ENCODE data around the gene HOXA6.

HOXA6 gene

DNA sequence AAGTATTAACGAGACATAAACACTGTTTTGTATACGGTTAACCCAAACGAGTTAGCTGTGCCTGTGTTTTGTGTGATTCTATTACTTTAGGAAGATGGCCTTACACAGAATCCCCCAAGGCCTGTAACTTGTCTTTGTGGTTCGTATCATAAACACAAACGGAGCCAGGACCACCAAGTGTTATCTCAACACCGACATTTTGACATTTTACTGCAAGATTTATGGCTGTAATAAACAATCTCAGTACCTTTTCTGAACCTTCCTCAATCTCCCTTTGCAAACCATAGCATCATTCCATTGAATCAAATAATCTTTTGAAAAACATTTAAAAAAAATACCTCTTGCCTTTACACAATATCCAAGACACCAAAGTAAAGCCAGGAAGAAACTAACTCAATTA, 14.6 kb downstream of the HOXA6 start:
- H3K4me3 ChIP-seq (ENCODE audit: low read length), result no peak overlapping the region
- no peak for DNase-seq (ENCODE audit: low read depth)
- TF ChIP-seq, protein P1, sequence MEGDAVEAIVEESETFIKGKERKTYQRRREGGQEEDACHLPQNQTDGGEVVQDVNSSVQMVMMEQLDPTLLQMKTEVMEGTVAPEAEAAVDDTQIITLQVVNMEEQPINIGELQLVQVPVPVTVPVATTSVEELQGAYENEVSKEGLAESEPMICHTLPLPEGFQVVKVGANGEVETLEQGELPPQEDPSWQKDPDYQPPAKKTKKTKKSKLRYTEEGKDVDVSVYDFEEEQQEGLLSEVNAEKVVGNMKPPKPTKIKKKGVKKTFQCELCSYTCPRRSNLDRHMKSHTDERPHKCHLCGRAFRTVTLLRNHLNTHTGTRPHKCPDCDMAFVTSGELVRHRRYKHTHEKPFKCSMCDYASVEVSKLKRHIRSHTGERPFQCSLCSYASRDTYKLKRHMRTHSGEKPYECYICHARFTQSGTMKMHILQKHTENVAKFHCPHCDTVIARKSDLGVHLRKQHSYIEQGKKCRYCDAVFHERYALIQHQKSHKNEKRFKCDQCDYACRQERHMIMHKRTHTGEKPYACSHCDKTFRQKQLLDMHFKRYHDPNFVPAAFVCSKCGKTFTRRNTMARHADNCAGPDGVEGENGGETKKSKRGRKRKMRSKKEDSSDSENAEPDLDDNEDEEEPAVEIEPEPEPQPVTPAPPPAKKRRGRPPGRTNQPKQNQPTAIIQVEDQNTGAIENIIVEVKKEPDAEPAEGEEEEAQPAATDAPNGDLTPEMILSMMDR (conservative IDR thresholded peaks at IDR 0.05; ENCODE audit: low read length), result no peak

DNA sequence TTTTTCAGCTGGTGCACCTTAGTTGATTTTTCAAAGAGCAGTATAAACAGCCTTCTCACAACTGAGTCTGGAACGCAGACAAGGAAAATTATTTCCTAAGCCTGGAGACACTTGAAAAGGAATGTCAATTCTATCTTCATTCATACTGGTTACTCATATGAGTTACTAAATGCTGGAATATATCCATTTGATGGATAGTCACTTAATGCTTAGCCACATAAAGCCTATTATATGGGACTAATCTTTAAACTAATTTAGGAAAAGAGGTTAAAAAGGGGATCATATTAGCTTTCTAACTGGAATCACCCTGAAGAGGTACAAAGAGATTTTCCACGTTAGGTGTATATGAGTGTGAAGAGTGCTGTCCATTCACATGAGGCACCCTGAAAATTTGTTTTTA, 15.4 kb downstream of the HOXA6 start:
- no peak overlapping the region for H3K4me3 ChIP-seq (ENCODE audit: low read length)
- DNase-seq (ENCODE audit: low read depth), result no peak
- TF ChIP-seq, protein P1 (conservative IDR thresholded peaks at IDR 0.05; ENCODE audit: low read length), result no peak

DNA sequence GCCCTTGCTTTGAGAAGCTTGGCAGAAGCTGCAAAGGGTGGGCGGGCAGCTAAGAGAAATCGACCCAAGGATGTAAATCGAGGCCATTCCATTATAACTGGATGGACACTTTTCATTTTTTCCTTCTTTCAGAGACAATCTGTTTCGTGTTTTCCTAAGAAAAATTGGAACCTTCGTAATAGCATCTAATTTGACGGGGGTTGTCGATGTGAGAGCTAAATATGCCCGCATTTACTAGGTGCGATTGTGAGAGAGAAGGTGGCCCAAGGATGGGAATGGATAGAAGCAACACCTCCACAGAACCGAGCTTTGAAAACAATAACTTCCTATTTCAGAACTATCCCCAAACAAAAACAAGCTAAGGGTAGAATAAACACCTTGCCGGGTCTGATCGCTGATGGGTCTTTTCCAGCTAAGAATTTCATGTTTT, 16.2 kb downstream of the HOXA6 start:
- peak overlapping the region; percentile 79 for H3K4me3 ChIP-seq (ENCODE audit: low read length)
- TF ChIP-seq, protein P1 (conservative IDR thresholded peaks at IDR 0.05; ENCODE audit: low read length), result no peak
- DNase-seq (ENCODE audit: low read depth), result no peak

DNA sequence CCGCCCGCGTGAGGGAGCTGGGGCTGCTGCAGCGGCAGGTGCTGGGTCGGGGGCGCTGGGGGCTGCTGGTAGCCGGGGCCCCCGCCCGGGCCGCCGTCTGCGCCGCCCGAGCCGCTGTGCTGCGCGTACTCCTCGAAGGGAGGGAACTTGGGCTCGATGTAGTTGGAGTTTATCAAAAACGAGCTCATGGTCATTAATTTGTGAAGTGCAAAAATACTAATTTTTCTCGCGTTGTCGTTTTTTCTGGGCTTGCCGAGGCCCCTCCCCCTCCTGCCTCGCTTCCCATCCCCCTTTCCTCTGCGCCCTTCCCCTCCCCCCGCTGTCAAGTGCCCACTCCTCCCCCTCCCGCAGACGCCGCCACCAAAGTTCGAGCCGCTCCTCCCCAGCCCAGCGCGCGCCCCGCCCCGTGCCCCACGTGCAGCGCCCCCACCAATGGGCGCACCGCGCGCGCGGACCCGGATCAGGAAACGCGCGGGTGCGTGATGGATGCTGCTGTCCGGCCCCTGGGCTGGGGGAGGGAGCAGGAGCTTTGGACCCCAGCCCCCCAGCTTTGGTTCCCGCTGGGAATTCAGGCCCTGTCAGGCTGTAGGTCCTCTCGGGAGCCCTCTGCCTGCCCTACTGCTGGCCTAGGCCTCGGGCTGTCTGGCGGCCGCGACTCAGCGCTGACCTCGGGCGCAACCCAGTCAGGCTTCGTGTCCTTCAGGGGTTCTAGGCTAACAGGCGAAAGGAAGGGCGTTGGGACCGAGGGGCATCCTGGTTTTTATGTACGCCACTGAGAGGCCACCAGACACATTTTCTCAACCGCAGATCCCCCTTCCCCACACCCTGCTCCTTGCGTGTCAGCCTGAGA, 16.8 kb downstream of the HOXA6 start, which contains the start of gene HOXA4:
HOXA4 (minus strand) TSS at position 218 of the 850 bp plus-strand sequence; CDS start at position 194, 24 bp downstream.
- peak; percentile 89 for DNase-seq (ENCODE audit: low read depth)
- H3K4me3 ChIP-seq (ENCODE audit: low read length), result peak within 1 kb of the TSS; percentile 79

DNA sequence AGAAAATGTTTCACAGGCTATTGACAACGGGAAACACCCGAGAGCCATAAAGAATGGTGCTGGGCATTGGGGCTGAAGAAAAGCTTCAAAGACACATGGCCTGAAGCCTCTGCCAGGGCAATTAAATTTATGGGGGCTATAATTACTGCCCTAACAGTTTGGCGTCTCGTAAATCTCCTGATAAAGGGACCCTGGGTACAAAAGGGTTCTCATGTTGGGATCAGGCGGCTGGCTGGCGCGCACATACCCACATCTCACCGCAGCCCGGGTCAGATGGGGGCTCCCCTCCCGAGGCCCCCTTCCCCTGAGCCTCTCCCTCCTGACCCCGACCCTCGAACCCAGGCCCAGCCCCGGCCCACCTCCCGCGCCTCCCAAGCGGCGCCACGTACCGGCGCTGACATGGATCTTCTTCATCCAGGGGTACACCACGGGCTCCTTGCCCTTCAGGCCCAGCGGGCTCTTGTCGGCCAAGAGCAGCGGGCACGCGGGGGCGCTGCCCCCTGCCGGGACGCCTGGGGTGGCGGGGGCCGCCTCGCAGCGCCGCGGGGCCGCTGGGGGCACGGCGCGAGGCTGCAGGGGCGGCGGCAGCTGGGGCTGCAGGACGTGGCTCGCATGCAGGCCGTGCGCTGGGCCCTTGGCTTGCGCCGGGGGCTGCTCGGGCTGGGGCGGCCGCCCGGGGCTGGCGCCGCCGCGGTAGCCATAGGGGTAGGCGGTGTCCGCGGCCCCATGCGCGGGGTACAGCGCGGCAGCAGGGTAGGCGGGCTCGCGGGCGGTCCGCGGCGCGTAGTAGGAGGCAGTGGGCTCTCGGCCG, 17.6 kb downstream of the HOXA6 start:
- peak; percentile 37 for DNase-seq (ENCODE audit: low read depth)
- peak overlapping the region; percentile 65 for H3K4me3 ChIP-seq (ENCODE audit: low read length)
- TF ChIP-seq, protein P1 (conservative IDR thresholded peaks at IDR 0.05; ENCODE audit: low read length), result no peak; the same call in 1 of the 2 replicates

More for the DNA sequence above, 16.8 kb downstream of the HOXA6 start, which contains the start of gene HOXA4:
- TF ChIP-seq, protein P1 (conservative IDR thresholded peaks at IDR 0.05; ENCODE audit: low read length), result no peak

DNA sequence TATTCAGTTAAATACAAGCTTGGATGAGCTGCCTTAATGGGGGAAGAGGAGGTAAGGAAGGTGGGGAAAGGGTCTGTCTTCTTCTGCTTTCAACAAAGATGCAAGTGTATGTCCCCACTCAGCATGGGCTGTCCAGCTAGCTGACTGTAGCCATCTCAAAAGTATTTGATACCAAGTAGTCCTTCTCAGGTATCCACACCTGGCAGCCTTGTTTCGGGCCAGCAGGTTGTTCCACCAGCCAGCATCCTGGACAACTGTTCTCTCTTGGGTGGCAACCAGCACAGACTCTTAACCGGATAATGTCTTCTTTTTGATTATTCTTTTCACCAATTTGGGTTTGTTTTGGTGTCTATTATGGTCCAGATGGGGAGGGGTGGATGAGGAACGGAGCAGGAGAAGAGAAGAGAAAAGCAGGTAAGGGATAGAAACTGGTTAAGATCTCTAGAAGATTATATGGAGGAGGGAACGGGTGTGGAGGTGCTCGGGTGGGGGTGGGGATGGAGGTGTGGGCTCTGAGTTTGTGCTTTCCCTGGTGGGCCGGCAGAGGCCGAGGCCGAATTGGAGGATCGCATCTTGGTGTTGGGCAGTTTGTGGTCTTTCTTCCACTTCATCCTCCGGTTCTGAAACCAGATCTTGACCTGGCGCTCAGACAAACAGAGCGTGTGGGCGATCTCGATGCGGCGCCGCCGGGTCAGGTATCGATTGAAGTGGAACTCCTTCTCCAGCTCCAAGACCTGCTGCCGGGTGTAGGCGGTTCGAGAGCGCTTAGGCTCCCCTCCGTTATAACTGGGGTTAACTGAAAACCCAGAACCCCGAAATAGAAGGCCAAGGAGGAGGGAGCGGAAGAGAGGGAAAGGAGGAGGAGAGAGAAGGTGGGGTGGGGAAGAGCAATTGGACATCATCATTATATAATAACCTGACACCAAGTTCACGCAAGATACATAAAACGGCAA, 18.5 kb downstream of the HOXA6 start:
- TF ChIP-seq, protein P1 (conservative IDR thresholded peaks at IDR 0.05; ENCODE audit: low read length), result no peak
- H3K4me3 ChIP-seq (ENCODE audit: low read length), result peak overlapping the region; percentile 65
- no peak for DNase-seq (ENCODE audit: low read depth)
